Neutrophil (primary cell): ENCODE results near the gene PWWP2A.

Experiments used
- H3K27ac ChIP-seq: fragments of 200-600 bp; sonication (generic); 2 replicates; pipeline ENCODE4 v1.5.1; 2016; ENCODE audit warnings: mild to moderate bottlenecking, moderate library complexity
- H3K27me3 ChIP-seq: fragments of 200-600 bp; sonication (generic); 2 replicates; pipeline ENCODE4 v1.6.0; 2016; ENCODE audit warnings: mild to moderate bottlenecking
- H3K36me3 ChIP-seq: fragments of 200-600 bp; sonication (generic); 2 replicates; pipeline ENCODE4 v1.5.1; 2017
- H3K4me1 ChIP-seq, 2 experiments: fragments of 200-600 bp in 1 of 2; sonication (generic) in 1 of 2; 1 replicate in 1 of 2; 2 replicates in 1 of 2; pipeline versions ENCODE4 v1.5.1 to v1.6.1; 2013 to 2016; ENCODE audit warnings: low read depth in 1 of 2, low read length in 1 of 2, mild to moderate bottlenecking in 1 of 2, moderate library complexity in 1 of 2; ENCODE audit not compliant: control insufficient read depth in 1 of 2, insufficient read depth in 1 of 2
- H3K4me3 ChIP-seq, 2 experiments: fragments of 200-600 bp in 1 of 2; sonication (generic) in 1 of 2; 1 replicate in 1 of 2; 2 replicates in 1 of 2; pipeline ENCODE4 v1.5.1; 2013 to 2016; ENCODE audit warnings: low read depth in 1 of 2, low read length in 1 of 2, mild to moderate bottlenecking in 1 of 2, moderate library complexity in 1 of 2
- H3K9me3 ChIP-seq: fragments of 200-600 bp; sonication (generic); 2 replicates; pipeline ENCODE4 v1.5.1; 2016
- CTCF ChIP-seq: fragments of 200-600 bp; sonication (generic); IDR thresholded peaks from 2 replicates; pipeline ENCODE4 v1.5.1; 2016; ENCODE audit warnings: antibody characterized with exemption

Gene PWWP2A

GRCh38 chr5:160082614-160083500 lies 36.4 kb downstream of the PWWP2A start:
- H3K9me3 ChIP-seq = no peaks in the 10 kb centered on the region
- no peak overlapping the region for H3K4me3 ChIP-seq
- H3K36me3 ChIP-seq = peaks cover 13% of the 10 kb centered on the region
- no peak overlapping the region for H3K27ac ChIP-seq
- no peaks in the 10 kb centered on the region for H3K27me3 ChIP-seq
- H3K4me1 ChIP-seq = peaks cover 0 to 4% of the 10 kb centered on the region in 2 experiments
- no peak for TF ChIP-seq CTCF

- Histone ChIP-seq H3K4me1 (peaks cover 0 to 4% of the 10 kb centered on the region in 2 experiments), H3K9me3 (no peaks in the 10 kb centered on the region), H3K36me3 (peaks cover 22% of the 10 kb centered on the region), H3K27ac (no peak overlapping the region), H3K27me3 (no peaks in the 10 kb centered on the region), H3K4me3 (no peak overlapping the region)
- no peak for TF ChIP-seq CTCF
These were observed 37.8 kb downstream of the PWWP2A start for GRCh38 chr5:160081495-160081894.

- H3K27ac ChIP-seq = no peak overlapping the region
- H3K9me3 ChIP-seq = no peaks in the 10 kb centered on the region
- no peak overlapping the region for H3K4me3 ChIP-seq
- H3K36me3 ChIP-seq = peaks cover 22% of the 10 kb centered on the region
- H3K27me3 ChIP-seq = no peaks in the 10 kb centered on the region
- TF ChIP-seq CTCF = no peak
- H3K4me1 ChIP-seq = peaks cover 0 to 4% of the 10 kb centered on the region in 2 experiments
These were observed 39.5 kb downstream of the PWWP2A start for GRCh38 chr5:160079753-160080152.

GRCh38 chr5:160076997-160077396 lies 42.3 kb downstream of the PWWP2A start:
- no peak overlapping the region for H3K27ac ChIP-seq
- no peak overlapping the region for H3K4me3 ChIP-seq
- no peak for TF ChIP-seq CTCF
- H3K4me1 ChIP-seq = peaks cover 2 to 9% of the 10 kb centered on the region in 2 experiments
- H3K36me3 ChIP-seq = peaks cover 22% of the 10 kb centered on the region
- H3K9me3 ChIP-seq = no peaks in the 10 kb centered on the region
- no peaks in the 10 kb centered on the region for H3K27me3 ChIP-seq

- no peak for TF ChIP-seq CTCF
These were observed 44.2 kb downstream of the PWWP2A start for GRCh38 chr5:160075073-160075472.

More at GRCh38 chr5:160075073-160075472, 44.2 kb downstream of the PWWP2A start:
- Histone ChIP-seq H3K4me1 (peaks cover 9 to 13% of the 10 kb centered on the region in 2 experiments), H3K9me3 (no peaks in the 10 kb centered on the region), H3K4me3 (no peak overlapping the region), H3K36me3 (peaks cover 22% of the 10 kb centered on the region), H3K27me3 (no peaks in the 10 kb centered on the region), H3K27ac (no peak overlapping the region)
